Loucy (cell line): ENCODE results near the gene SPPL2C.

ENCODE experiments used
- H2AFZ ChIP-seq: fragments of 200-600 bp; sonication (generic); 2 replicates; pipeline ENCODE4 v1.6.0; 2016; ENCODE audit warnings: antibody characterized with exemption, mild to moderate bottlenecking, low read length, moderate library complexity
- H3F3A ChIP-seq: fragments of 200-600 bp; 2 replicates; pipeline ENCODE4 v1.6.0; 2016; ENCODE audit warnings: antibody characterized with exemption, low read depth, mild to moderate bottlenecking
- H3K27me3 ChIP-seq: fragments of 200-600 bp; sonication (generic); 2 replicates; pipeline ENCODE4 v1.6.1; 2014; ENCODE audit warnings: low read length, mild to moderate bottlenecking; ENCODE audit not compliant: insufficient read depth, poor library complexity, severe bottlenecking
- H3K36me3 ChIP-seq: fragments of 200-600 bp; sonication (generic); 2 replicates; pipeline ENCODE4 v1.6.1; 2016; ENCODE audit warnings: low read length; ENCODE audit not compliant: insufficient read depth
- H3K4me1 ChIP-seq: fragments of 200-600 bp; sonication (generic); 2 replicates; pipeline ENCODE4 v1.5.1; 2014; ENCODE audit warnings: low read length, mild to moderate bottlenecking; ENCODE audit not compliant: insufficient read depth, poor library complexity, severe bottlenecking
- H3K4me2 ChIP-seq: fragments of 200-600 bp; sonication (generic); 2 replicates; pipeline ENCODE4 v1.6.0; 2014; ENCODE audit warnings: antibody characterized with exemption, low read length, low read depth, mild to moderate bottlenecking; ENCODE audit not compliant: poor library complexity, severe bottlenecking
- H3K4me3 ChIP-seq: fragments of 200-600 bp; sonication (generic); 2 replicates; pipeline ENCODE4 v1.5.1; 2014; ENCODE audit warnings: low read length, mild to moderate bottlenecking, mixed read lengths; ENCODE audit not compliant: poor library complexity, severe bottlenecking
- H3K79me2 ChIP-seq: fragments of 200-600 bp; sonication (generic); 2 replicates; pipeline ENCODE4 v1.6.1; 2014; ENCODE audit warnings: low read length; ENCODE audit not compliant: insufficient read depth
- H3K9ac ChIP-seq: fragments of 200-600 bp; sonication (generic); 2 replicates; pipeline ENCODE4 v1.6.0; 2014; ENCODE audit warnings: mild to moderate bottlenecking, low read depth, low read length, moderate library complexity; ENCODE audit not compliant: poor library complexity, severe bottlenecking
- H3K9me2 ChIP-seq: fragments of 200-600 bp; sonication (generic); replicated peaks from 2 replicates; pipeline ENCODE4 v1.6.1; 2016; ENCODE audit warnings: low read depth, low read length, mixed read lengths
- H3K9me3 ChIP-seq: fragments of 200-600 bp; sonication (generic); 2 replicates; pipeline ENCODE4 v1.6.1; 2014; ENCODE audit warnings: mild to moderate bottlenecking, antibody characterized with exemption, low read length, low read depth; ENCODE audit not compliant: insufficient read depth
- H4K20me1 ChIP-seq: fragments of 200-600 bp; sonication (generic); 2 replicates; pipeline ENCODE4 v1.6.0; 2014; ENCODE audit warnings: antibody characterized with exemption, low read length, mild to moderate bottlenecking; ENCODE audit not compliant: insufficient read depth, poor library complexity, severe bottlenecking
- CTCF ChIP-seq: fragments of 200-600 bp; sonication (generic); conservative IDR thresholded peaks from 2 replicates; pipeline ENCODE4 v1.5.1; 2014; ENCODE audit warnings: mild to moderate bottlenecking, antibody characterized with exemption, low read length
- EZH2phosphoT487 ChIP-seq: fragments of 200-600 bp; IDR thresholded peaks from 2 replicates; pipeline ENCODE4 v1.6.1; 2018; ENCODE audit warnings: antibody characterized with exemption, mild to moderate bottlenecking, moderate library complexity, borderline replicate concordance

Gene SPPL2C

GRCh38 chr17:45846223-45846622 is 1.5 kb downstream of the SPPL2C start:
- no peaks in the 10 kb centered on the region for H3K36me3 ChIP-seq
- no peak overlapping the region for H3K9ac ChIP-seq
- H3K4me2 ChIP-seq, result no peak overlapping the region
- H3K9me3 ChIP-seq, result no peaks in the 10 kb centered on the region
- H3K27me3 ChIP-seq, result no peaks in the 10 kb centered on the region
- no peaks in the 10 kb centered on the region for H3K9me2 ChIP-seq
- H3K79me2 ChIP-seq, result no peaks in the 10 kb centered on the region
- H4K20me1 ChIP-seq, result no peaks in the 10 kb centered on the region
- no peak for TF ChIP-seq EZH2phosphoT487
- TF ChIP-seq CTCF, result no peak
- no peak overlapping the region for H2AFZ ChIP-seq
- no peaks in the 10 kb centered on the region for H3K4me1 ChIP-seq
- H3K4me3 ChIP-seq, result no peak overlapping the region
- no peaks in the 10 kb centered on the region for H3F3A ChIP-seq

DNA sequence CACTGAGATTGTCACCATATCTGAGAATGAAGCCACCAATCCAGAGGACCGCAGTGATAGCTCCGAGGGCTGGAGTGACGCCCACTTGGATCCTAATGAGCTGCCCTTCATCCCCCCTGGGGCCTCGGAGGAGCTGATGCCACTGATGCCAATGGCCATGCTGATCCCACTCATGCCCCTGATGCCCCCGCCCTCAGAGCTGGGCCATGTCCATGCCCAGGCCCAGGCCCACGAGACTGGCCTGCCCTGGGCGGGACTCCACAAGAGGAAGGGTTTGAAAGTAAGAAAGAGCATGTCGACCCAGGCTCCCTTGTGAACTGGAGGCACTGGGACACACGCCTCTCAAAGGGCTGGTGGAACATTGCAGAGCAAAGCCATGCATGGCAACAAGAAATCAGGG is 2.0 kb downstream of the SPPL2C start:
- Histone ChIP-seq H3K9ac (no peak overlapping the region), H3K9me2 (no peaks in the 10 kb centered on the region)
- TF ChIP-seq EZH2phosphoT487, result no peak
- TF ChIP-seq CTCF, result no peak

GRCh38 chr17:45847101-45847500 is 2.4 kb downstream of the SPPL2C start:
- TF ChIP-seq CTCF (no peak), EZH2phosphoT487 (no peak)
- Histone ChIP-seq H3K9ac (no peak overlapping the region), H3K79me2 (no peaks in the 10 kb centered on the region), H3K36me3 (no peaks in the 10 kb centered on the region), H3F3A (no peaks in the 10 kb centered on the region), H3K27me3 (no peaks in the 10 kb centered on the region), H2AFZ (no peak overlapping the region), H3K4me2 (no peak overlapping the region), H3K4me3 (no peak overlapping the region), H4K20me1 (no peaks in the 10 kb centered on the region), H3K9me2 (no peaks in the 10 kb centered on the region), H3K4me1 (no peaks in the 10 kb centered on the region), H3K9me3 (no peaks in the 10 kb centered on the region)

More for the DNA sequence above, 2.0 kb downstream of the SPPL2C start:
- Histone ChIP-seq H2AFZ (no peak overlapping the region), H3K79me2 (no peaks in the 10 kb centered on the region), H3K9me3 (no peaks in the 10 kb centered on the region), H3K4me3 (no peak overlapping the region), H3F3A (no peaks in the 10 kb centered on the region), H3K27me3 (no peaks in the 10 kb centered on the region), H3K4me2 (no peak overlapping the region), H3K36me3 (no peaks in the 10 kb centered on the region), H4K20me1 (no peaks in the 10 kb centered on the region), H3K4me1 (no peaks in the 10 kb centered on the region)
